Measurements from ENCODE around the gene NEK6. TPM values are rescaled to one million over a fixed set of nuclear protein-coding genes. Genes with fewer than 3 reads are reported as not detected.

Gene NEK6
- total and polyA plus RNA-seq, 9 donors = 7.2 to 45.1 (median 22.8) TPM

DNA sequence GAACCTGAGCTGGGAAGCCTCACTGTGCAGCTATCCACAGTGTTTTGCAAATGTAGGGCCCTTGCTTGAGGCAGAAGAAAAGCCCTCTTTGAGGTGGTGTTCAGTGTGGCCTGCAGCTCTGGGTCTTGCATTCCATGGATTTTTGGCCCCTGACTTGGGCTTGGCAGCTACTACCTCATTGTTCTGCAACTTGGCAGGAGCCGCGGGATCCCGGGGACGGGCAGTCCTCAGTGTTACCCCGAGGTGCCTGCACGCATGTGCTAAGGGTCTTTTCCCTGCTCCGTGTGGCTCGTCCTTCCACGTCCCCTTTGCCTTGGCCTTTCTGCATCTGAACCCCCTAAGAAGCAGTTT, 39.8 kb downstream of the NEK6 start:
- Histone ChIP-seq H3K4me3 (no peak overlapping the region), H3K4me1 (ENCODE audit: insufficient read depth) (peaks cover 18% of the 10 kb centered on the region), H3K27ac (no peak overlapping the region), H3K36me3 (no peaks in the 10 kb centered on the region), H3K27me3 (no peaks in the 10 kb centered on the region), H3K9me3 (no peaks in the 10 kb centered on the region)
- intact Hi-C loops (cut with DNase I) = loop anchor here in 1 of 4 donors (10.0 kb wide), 1 partner anchor 163 kb away; no protein-coding TSS in a partner anchor
- peak; percentile 53 to 84 (median 68) for DNase-seq
- WGBS, 3 donors = 1 to 4% (median 2%) methylated on average over 9 of the region's 9 CpGs
- TF ChIP-seq EP300 (IDR thresholded peaks at IDR 0.05) = no peak
- TF ChIP-seq, protein P1, sequence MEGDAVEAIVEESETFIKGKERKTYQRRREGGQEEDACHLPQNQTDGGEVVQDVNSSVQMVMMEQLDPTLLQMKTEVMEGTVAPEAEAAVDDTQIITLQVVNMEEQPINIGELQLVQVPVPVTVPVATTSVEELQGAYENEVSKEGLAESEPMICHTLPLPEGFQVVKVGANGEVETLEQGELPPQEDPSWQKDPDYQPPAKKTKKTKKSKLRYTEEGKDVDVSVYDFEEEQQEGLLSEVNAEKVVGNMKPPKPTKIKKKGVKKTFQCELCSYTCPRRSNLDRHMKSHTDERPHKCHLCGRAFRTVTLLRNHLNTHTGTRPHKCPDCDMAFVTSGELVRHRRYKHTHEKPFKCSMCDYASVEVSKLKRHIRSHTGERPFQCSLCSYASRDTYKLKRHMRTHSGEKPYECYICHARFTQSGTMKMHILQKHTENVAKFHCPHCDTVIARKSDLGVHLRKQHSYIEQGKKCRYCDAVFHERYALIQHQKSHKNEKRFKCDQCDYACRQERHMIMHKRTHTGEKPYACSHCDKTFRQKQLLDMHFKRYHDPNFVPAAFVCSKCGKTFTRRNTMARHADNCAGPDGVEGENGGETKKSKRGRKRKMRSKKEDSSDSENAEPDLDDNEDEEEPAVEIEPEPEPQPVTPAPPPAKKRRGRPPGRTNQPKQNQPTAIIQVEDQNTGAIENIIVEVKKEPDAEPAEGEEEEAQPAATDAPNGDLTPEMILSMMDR (IDR thresholded peaks at IDR 0.05) = no peak
- no peak for TF ChIP-seq POLR2A (IDR thresholded peaks at IDR 0.05)

DNA sequence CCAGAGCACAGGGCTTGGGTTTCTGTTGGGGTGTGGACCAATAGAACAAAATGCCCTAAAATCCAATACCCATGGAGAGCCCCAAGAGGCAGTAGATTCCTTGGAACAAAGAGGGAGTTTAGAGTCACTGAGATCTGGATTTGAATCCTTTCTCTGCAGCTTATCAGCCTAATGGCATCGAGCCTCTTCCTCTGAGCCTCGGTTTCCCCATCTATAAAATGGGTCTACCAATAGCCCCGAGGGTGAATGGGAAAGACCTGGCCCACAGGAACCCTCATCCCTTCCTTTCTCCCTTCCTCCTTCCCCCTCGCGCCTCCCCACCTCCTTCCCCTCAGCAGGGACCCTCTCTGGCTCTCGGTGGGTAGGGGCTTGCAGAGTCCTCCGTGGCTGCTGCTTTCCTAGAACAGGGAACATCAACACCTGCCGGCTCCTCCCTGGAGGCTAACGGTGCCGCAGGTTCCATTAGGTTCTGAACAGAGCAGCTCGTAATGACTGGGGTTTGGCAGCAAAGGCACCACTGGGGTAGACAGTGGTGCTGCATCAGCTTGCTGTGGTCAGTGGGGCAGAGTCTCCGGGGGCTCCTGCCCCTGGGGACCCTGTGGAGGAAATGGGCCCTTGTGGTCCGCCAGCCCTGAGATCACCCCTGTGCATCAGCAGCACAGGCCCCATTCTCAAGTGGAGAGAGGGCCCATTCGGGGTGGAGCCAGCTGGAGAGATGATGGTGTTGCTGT, 40.3 kb downstream of the NEK6 start:
- Histone ChIP-seq H3K27me3 (no peaks in the 10 kb centered on the region), H3K27ac (no peak overlapping the region), H3K36me3 (no peaks in the 10 kb centered on the region), H3K9me3 (no peaks in the 10 kb centered on the region), H3K4me3 (no peak overlapping the region), H3K4me1 (ENCODE audit: insufficient read depth) (peaks cover 18% of the 10 kb centered on the region)
- DNase-seq = no peak
- no peak for TF ChIP-seq EP300 (IDR thresholded peaks at IDR 0.05)
- TF ChIP-seq POLR2A (IDR thresholded peaks at IDR 0.05) = no peak
- TF ChIP-seq, protein P1 (IDR thresholded peaks at IDR 0.05) = no peak
- intact Hi-C loops (cut with DNase I) = loop anchor here in 1 of 4 donors (10.0 kb wide), 1 partner anchor 163 kb away; no protein-coding TSS in a partner anchor
- 84 to 86% (median 85%) methylated on average over 14 of the region's 14 CpGs for WGBS, 3 donors

DNA sequence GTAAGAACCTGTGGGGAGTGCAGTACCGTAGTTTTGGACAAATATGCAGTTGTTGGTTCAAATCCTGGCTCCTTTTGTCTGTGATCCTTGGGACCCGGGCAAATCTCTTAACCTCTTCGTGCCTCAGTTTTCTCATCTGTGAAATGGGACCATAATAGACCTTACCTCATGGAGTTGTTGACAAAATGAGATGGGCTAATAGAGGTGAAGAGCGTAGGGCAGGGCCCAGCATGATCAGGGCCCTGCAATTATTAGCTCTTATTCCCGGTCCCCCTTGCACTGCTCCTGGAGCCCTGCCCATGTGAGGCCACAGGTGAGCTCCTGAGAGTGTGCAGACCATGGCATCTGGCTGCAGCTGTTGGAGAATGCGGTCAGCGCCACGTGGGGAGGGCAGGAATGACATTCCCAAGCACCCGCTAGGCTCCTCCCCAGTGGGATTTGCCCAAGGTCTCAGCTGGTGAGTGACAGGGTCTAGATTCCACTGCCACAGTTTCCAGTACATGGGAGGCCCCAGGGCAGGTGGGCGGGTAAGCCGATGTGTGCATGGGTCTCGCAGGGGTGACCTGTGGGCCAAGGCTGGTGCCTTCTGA, 41.0 kb downstream of the NEK6 start:
- Histone ChIP-seq H3K36me3 (no peaks in the 10 kb centered on the region), H3K9me3 (no peaks in the 10 kb centered on the region), H3K27ac (no peak overlapping the region), H3K4me3 (no peak overlapping the region), H3K4me1 (ENCODE audit: insufficient read depth) (peaks cover 18% of the 10 kb centered on the region), H3K27me3 (no peaks in the 10 kb centered on the region)
- TF ChIP-seq POLR2A (IDR thresholded peaks at IDR 0.05) (no peak), EP300 (IDR thresholded peaks at IDR 0.05) (no peak)
- TF ChIP-seq, protein P1 (IDR thresholded peaks at IDR 0.05) = no peak
- intact Hi-C loops (cut with DNase I) = loop anchor here in 1 of 4 donors (10.0 kb wide), 1 partner anchor 164 kb away; no protein-coding TSS in a partner anchor
- WGBS, 3 donors = 71 to 87% (median 75%) methylated on average over 12 of the region's 12 CpGs
- DNase-seq = no peak

DNA sequence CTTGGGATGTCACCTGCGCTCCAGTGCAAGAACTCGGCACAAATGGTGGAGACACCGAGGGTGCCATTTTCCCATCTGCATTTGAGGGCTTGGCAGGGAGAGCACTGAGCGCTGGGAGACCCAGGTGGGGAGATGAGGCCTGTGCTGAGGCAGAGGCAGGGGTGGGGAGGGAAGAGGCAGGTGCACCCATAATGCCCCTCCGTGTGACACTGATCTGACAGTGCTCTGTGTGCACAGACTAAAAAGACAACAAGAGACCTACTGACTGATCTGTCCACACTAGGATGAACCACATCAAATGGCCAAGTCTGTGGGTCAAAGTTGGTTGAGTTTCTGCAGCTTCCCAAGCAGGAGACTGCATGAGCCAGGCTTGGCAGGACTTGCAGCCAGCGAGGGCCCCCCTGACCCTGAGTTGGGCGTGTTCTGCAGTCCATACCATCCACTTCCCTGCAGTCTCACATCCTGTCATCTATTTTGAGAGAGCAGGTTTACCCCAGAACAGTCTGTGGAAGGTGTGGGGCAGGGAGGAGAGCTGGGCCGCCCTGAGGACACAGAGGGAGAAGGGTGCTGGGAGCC, 41.9 kb downstream of the NEK6 start:
- TF ChIP-seq EP300 (IDR thresholded peaks at IDR 0.05) (no peak), POLR2A (IDR thresholded peaks at IDR 0.05) (no peak)
- TF ChIP-seq, protein P1 (IDR thresholded peaks at IDR 0.05) = no peak
- Histone ChIP-seq H3K36me3 (no peaks in the 10 kb centered on the region), H3K27me3 (no peaks in the 10 kb centered on the region), H3K9me3 (no peaks in the 10 kb centered on the region), H3K27ac (no peak overlapping the region), H3K4me1 (ENCODE audit: insufficient read depth) (peaks cover 18% of the 10 kb centered on the region), H3K4me3 (no peak overlapping the region)
- intact Hi-C loops (cut with DNase I) = loop anchor here in 1 of 4 donors (10.0 kb wide), 1 partner anchor 165 kb away; no protein-coding TSS in a partner anchor
- no peak for DNase-seq
- 88 to 92% (median 90%) methylated on average over 8 of the region's 8 CpGs for WGBS, 3 donors
